Left hindlimb (tissue), 1 donor: Measurements from ENCODE around the gene FAU.
"Not testable (repeated sequence)": the region's sequence is repeated elsewhere in the genome, so short reads cannot be mapped to it uniquely, and the experiment has no call there.

ENCODE experiments used
- DNase-seq: peaks from one replicate; pipeline ENCODE4 v3.0.0-alpha.2; 2018

Gene FAU

DNA sequence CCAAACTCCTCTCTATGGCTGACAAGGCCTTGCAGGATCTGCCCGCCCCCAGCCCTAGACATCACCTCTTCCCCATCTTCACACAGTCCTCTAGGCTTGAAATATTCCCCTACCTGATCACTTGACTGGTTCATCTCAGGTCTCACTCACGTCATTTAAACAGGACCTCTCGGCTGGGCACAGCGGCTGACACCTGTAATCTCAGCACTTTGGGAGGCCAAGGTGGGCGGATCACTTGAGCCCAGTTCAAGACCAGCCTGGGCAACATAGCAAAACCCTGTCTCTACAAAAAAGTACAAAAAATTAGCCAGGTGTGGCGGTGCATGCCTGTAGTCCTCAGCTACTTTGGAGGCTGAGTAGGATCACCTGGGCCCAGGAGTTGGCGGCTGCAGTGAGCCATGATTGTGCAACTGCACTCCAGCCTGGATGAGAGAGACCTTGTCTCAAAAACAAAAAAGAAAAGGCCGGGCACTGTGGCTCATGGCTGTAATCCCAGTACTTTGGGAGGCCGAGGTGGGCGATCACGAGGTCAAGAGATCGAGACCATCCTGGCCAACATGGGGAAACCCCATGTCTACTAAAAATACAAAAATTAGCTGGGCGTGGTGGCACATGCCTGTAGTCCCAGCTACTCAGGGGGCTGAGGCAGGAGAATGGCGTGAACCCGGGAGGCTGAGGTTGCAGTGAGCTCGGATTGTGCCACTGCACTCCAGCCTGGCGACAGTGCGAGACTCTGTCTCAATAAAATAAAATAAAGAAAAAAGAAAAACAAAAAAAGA lies 2.9 kb downstream of the FAU start:
- DNase-seq = not testable (repeated sequence)

DNA sequence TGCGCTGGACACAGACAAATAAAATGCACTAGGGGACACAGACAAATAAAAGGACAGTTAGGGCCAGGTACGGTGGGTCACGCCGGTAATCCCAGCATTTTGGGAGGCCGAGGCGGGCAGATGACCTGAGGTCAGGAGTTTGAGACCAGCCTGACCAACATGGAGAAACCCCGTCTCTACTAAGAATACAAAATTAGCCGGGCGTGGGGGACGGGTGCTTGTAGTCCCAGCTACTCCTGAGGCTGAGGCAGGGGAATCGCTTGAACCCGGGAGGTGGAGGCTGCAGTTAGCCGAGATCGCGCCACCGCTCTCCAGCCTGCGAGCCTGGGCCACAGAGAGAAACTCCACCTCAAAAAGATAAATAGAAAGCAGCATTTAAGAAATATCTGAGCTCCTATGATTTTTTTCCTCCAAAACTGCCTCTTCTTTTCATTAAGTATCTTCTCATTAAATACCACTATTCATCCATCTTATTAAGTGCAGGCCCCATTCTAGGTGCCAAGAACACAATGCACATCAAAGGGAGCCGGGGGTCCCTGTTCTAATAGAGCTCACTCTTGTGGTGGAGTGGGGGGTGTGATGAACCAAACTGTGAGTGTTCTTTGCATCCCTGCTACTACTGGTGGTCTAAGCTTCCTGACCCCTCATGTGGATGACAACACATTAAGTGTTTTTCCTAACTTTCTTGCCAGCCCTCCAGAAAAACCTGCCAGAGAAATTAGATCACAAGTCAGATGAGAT lies 3.7 kb downstream of the FAU start:
- DNase-seq = no peak

- DNase-seq = peak; percentile 99
Measured at GRCh38 chr11:65117206-65118096, 4.5 kb downstream of the FAU start, which contains the start of gene ZNHIT2. Gene ZNHIT2, minus strand, starts transcription at chr11:65117701. Its CDS starts 48 bp downstream, at chr11:65117653.

- peak; percentile 38 for DNase-seq
Measured at GRCh38 chr11:65116370-65117205, 5.3 kb downstream of the FAU start.

- DNase-seq = peak; percentile 22
Measured at GRCh38 chr11:65115361-65116082, 6.4 kb downstream of the FAU start.

- DNase-seq = peak; percentile 3
Measured at GRCh38 chr11:65114538-65115171, 7.3 kb downstream of the FAU start.

GRCh38 chr11:65113839-65114238 lies 8.1 kb downstream of the FAU start:
- DNase-seq = peak; percentile 12

DNA sequence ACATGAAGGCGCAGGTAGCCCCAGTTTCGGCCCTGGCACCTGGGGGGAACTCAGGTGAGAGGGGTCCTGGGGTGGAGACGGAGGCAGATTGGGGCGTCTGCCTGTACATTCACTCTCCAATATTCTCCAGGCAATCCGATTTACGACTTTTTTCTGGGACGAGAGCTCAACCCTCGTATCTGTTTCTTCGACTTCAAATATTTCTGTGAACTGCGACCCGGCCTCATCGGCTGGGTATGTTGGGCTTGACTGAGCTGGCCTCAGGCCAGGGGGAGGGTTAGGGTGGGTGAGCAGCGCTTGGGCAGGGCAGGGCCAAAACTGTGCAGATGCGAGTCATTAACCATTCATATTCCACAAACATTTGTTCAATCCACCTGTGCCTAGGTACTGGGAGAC lies 8.6 kb downstream of the FAU start:
- peak; percentile 26 for DNase-seq

DNA sequence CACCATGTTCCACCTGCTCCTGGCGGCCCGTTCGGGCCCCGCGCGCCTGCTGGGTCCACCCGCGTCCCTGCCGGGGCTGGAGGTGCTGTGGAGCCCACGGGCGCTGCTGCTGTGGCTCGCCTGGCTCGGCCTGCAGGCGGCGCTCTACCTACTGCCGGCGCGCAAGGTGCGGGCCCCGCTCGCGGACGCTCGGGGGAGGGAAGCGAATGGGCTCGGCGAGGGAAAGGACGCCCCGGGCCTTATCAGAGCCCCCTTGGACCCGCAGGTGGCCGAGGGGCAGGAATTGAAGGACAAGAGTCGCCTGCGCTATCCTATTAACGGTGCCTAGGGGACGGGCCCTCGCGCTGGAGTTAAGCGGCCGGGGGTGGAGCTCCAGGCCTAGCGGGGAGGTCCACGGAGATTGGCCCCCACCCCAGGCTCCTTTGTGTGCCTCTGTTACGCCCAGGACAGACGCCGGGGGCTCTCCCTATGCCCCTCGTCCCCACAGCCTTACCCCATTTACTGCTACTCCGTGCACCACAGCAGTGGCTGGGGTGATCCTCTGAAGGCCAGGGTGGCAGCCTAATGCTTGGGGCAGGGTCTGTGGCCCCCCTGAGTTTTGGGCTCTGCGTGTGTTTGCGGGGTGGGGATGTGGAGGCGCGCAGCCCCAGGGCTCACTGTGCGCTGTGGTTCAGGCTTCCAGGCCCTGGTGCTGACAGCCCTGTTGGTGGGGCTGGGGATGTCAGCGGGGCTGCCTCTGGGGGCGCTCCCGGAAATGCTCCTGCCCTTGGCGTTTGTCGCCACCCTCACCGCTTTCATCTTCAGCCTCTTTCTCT lies 9.2 kb downstream of the FAU start:
- DNase-seq = peak; percentile 41

- peak; percentile 90 for DNase-seq
Measured at GRCh38 chr11:65111744-65112545, 10.0 kb downstream of the FAU start, which contains the start of gene TM7SF2. Gene TM7SF2, plus strand, starts transcription at chr11:65111872. Its CDS starts 144 bp downstream, at chr11:65112016.

DNA sequence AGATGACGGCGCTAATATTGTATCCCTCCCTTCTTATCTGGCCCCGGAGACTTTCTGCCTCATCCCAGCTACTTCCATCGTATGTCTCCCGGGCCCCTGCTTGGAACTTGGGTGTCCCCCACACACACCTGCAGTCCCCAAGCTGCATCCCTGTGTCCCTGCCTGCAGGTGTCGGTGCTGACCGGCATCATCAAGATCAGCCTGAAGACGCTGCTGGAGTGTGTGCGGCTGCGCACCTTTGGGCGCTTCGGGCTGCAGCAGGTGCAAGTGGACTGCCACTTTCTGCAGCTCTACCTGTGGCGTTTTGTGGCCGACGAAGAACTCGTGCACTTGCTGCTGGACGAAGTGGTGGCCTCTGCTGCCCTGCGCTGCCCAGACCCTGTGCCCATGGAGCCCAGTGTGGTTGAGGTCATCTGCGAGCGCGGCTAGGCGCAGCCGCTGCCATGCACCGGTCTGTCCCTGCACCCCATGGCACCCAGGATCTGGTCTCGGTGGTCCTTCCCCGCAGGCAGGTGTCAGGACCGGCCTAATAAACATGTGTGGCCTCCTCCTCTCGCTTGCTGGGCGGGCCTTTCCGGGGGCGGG lies 10.7 kb downstream of the FAU start:
- DNase-seq = no peak

- peak; percentile 84 for DNase-seq
Measured at GRCh38 chr11:65110354-65110861, 11.5 kb downstream of the FAU start.

DNA sequence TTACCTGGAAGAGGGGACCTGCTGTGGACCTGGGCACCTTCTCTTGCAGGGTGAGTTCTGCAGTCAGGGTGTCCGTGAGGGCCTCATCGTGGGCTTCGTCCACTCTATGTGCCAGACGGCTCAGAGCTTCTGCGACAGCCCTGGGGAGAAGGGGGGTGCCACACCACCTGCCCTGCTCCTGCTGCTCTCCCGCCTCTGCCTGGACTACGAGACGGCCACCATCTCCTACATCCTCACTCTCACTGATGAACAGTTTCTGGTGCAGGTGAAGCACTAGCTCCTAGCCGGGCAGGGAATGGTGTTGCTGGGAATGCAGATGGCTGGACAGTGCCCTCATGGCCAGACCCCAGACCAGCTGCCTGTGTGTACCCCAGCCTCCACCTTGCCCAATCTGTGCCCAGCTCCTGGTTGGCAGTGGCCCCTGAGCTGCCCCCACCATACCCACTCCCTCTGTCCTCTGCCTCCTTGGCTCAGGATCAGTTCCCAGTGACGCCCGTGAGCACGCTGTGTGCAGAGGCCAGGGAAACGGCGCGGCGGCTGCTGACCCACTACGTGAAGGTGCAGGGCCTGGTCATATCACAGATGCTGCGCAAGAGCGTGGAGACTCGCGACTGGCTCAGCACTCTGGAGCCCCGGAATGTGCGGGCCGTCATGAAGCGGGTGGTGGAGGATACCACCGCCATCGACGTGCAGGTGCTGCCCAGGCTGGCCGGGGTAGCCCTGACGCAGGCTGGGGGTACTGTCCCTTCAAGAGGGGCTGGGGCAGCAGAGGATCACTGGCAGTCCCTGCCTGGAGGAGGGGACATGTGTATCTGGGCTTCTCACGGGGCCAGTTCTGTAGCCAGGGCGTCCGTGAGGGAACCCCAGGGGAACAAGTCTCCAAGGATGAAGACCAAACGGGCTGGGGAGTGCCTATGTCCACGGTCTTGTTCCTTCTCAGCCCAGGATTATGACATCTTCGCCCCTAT lies 12.4 kb downstream of the FAU start:
- DNase-seq = no peak

DNA sequence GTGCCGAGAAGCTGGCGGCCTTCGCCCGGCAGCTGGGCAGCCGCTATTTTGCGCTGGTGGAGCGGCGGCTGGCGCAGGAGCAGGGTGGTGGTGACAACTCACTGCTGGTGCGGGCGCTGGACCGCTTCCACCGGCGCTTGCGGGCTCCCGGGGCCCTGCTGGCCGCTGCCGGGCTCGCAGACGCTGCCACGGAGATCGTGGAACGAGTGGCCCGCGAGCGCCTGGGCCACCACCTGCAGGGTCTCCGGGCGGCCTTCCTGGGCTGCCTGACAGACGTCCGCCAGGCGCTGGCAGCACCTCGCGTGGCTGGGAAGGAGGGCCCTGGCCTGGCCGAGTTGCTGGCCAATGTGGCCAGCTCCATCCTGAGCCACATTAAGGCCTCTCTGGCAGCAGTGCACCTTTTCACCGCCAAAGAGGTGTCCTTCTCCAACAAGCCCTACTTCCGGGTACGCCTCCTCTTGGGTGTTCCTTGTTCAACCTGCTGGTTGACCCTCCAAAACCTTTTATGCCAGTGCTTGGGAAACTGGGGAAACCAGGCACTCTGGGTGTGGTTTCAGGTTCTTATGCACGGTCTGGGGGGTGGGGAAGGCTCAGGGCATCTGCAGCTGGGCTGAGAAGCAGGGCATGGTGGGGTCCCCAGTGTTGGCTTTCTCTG lies 13.3 kb downstream of the FAU start:
- DNase-seq = no peak

- no peak for DNase-seq
Measured at GRCh38 chr11:65107751-65108468, 14.0 kb downstream of the FAU start.

DNA sequence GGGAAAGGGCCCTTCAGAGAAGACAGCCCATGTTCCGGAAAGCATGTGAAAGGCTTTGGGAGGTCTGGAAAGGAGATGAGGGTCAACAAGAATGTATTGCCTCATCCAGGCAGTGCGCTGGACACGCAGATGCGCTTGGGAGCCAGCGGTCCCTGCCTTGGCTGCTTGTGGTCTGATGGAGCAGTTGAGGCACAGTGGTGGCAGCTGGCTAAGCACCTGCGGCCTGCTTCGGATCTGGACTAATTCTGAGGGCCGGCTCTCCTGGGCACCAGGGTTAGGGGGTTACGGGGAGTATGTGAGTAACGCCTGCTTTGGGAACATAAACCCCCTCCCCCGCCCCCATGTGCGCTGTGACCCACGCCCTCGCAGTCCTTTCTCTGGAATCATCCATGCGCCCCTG lies 14.9 kb downstream of the FAU start:
- DNase-seq = no peak
